ENCODE data around the gene ZNF217.
"Not testable (repeated sequence)": the region's sequence is repeated elsewhere in the genome, so short reads cannot be mapped to it uniquely, and the experiment has no call there.

ZNF217 gene

DNA sequence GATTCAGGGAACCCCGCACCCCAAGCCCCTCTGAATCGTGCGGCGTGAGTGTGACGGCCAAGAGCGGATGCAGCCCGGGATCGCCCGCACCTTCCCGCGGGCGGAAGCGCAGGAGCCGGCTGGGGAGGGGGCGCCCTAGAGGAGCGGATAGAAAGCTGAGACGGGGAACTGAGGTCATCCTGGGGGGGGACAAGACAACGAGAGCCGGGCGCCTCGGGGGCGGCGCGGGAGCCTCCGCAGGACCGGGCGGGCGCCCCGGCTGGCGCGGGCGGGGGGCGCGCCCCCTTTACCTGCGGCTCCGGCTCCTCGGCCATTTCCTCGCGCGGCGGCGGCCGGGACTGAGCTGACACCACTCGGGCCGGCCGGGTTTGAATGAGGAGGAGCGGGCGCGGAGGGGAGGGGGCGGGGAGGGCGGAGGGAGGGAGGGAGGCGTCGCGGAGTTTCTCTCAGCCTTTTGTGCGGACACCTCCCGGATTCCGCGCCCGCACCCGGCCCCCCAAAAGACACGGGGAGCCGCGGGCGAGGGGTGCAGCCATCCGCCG lies at the start of gene ZNF217:
TSS of gene ZNF217 (minus strand) at position 374 of the 542 bp plus-strand sequence. CDS start 11,013 bp downstream, outside the sequence.
- DNase-seq: peak; percentile 66

DNA sequence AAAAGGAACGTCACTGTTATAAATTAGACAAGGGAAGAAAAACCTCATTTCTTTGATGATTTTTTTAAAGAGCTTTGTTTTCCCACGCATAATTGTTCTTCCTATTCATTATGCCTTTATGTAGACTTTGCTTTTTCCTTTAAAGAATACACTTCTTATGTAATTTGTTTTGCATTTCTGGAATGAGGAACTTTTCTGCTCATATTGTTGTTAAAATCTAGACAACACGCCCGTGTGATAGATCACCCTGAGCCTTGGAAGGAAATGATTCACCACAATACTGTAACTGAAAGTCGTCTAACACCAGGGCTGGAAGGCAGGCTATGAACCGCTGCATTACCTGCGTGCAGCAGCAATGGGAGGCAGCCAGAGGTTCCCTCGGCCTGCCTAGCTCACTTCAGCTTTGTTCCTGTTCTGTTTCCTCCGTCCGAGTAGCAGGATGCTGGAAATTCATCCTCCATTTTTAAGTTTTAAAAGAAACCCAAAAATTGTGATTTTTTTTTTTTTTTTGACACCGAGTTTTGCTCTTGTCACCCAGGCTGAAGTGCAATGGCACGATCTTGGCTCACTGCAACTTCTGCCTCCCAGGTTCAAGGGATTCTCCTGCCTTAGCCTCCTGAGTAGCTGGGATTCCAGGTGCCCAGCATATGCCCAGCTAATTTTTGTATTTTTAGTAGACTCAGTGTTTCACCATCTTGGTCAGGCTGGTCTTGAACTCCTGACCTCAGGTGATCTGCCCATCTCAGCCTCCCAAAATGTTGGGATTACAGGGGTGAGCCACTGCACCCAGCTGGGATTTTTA lies 49.6 kb upstream of the ZNF217 start:
- peak; percentile 75 for DNase-seq

DNA sequence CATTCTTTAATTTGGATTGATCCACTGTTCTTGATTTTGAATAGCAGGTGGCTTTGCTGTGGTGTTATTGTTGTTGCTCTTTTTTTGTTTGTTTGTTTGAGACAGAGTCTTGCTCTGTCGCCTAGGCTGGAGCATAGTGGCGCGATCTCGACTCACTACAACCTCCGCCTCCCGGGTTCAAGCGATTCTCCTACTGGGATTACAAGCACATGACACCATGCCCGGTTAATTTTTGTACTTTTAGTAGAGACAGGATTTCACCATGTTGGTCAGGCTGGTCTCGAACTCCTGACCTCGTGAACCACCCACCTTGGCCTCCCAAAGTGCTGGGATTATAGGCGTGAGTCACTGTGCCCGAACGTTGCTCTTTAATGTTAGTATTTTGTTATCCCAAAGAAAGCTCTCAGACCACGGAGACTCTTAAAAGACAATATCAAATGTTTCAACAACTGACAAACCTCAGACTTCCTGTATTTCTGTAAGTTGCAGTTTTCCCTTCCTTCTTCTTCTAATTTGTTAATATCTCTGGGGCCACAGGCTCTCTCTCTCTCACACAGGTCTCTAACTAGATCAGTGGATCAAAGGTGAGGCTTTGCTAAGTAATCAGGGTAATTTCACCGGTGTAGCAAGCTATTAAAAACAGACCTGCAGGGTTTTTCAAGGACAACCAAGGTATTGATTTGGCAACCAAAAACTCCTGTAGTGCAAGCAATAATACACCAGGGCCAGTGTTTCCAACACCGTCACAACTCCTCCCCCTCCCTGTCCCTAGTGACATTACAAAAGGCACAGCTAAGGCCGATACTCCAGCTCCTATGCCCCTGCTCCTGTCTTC lies 48.8 kb upstream of the ZNF217 start:
- DNase-seq: peak; percentile 72

DNA sequence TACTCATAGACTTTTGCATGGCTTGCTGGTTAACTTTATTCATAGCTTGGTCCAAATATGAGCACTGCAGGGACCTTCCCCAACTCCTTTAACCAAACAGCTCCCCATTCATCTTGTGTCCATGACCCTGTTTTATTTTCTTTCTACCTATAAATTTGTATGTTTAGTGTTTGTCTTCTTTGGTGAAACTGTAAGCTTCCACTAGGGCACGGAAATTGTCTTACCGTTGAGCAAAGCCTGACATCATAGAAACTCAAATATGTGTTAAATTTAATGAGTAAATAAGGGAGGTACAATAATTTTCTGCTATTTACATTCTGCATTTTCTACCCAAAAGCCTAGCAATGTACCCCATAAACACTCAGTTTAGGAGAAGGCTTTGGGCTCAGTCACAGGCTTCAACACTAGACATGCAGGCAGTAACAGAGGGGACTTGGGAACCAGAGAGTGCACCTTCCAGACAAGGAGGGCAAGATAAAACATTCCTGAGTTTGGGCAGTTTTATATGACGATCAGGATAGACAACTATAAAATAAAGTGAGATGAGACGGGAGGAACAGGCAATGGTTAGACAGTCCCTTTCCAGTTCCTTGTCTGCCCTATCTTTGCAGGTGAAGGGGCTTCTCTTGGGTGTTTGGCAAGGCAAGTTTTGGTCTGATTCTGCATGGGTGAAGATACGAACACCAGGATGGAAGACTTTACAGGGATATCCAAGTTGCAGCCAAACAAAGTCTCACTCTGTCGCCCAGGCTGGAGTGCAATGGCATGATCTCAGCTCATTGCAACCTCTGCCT lies 46.2 kb upstream of the ZNF217 start:
- DNase-seq: no peak

DNA sequence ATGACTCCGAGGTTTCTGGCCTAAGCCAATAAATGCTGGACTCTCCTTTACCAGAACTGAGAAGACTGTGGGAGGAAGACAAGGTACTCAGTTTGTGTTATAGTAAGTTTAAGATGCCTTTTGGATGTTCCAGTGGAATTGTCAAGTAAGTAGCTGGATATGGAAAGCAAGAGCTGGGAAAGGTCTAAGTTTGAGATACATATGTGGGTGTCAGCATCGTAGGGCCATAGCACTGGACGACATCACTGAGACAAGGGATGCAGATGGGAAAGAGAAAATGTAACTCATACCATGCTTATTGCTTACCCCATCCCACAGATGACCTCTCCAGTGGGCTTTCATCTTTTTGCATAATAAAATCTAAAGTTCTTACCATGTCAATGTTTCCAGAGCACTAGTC lies 45.5 kb upstream of the ZNF217 start:
- no peak for DNase-seq

DNA sequence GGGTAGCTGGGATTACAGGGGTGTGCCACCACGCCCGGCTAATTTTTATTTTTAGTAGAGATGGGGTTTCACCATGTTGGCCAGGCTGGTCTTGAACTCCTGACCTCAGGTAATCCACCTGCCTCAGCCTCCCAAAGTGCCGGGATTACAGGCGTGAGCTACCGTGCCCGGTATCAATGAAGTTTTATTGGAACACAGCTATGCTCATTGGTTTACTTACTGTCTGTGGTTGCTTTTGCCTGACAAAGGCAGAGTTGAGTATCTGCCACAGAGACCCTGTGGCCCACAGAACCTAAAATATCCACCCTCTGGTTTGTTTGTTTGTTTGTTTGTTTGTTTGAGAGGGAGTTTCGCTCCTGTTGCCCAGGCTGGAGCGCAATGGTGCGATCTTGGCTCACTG lies 43.7 kb upstream of the ZNF217 start:
- not testable (repeated sequence) for DNase-seq

DNA sequence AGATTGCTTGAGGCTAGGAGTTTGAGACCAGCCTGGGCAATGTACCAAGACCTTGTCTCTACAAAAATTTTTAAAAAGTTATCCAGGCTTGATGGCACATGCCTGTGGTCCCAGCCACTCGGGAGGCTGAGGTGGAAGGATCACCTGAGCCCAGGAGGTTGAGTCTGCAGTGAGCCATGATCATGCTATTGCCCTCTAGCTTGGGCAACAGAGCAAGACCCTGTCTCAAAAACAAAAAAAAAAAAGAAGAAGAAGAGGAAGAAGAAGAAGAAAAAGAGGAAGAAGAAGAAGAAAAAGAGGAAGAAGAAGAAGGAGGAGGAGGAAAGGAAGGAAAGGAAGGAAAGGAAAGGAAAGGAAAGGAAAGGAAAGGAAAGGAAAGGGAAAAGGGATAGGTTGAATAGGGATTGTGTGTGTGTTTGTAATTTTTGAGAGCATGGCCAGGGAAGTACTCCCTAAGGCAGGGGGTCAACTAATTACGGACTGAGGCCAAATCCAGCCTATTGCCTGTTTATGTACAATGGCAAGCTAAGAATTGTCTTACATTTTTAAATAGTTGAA lies 43.0 kb upstream of the ZNF217 start:
- no peak for DNase-seq

DNA sequence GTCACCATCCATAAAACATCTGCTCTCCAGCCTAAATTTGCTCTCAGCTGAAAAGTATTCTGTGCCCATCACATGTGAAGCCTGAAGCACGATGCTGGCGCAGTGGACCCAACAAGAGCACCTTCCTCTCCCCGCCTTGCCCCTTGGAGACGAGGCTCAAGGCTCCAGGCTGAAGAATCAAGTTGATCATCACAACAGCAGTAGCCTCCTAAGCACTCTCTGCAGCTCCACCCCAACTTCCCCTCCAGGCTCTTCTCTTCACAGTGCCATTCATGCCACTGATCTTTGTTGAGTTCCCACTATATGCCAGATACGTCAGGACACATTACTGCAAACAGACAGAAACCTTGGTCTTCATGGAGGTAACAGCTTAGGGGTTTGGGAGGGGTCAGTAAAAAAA lies 41.6 kb upstream of the ZNF217 start:
- DNase-seq: no peak

DNA sequence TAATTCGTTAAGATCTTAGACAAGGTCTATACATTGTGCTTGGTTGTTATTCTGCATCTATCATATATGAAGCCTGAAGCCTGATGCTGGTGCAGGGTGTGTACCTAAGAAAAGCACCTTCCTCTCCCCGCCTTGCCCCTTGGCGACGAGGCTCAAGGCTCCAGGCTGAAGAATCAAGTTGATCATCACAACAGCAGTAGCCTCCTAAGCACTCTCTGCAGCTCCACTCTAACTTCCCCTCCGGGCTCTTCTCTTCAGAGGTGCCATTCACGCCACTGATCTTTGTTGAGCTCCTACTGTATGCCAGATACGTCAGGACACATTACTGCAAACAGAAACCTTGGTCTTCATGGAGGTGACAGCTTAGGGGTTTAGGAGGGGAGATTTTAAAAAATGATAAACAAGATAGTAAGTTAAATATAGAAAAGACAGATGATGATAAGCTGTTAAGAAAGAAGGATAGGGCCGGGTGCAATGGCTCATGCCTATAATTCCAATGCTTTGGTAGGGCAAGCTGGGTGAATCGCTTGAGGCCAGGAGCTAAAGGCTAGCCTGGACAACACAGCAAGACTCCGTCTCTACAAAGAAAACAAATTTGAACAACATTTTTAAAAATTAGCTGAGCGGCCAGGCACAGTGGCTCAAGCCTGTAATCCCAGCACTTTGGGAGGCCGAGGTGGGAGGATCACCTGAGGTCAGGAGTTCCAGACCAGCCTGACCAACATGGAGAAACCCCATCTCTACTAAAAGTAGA lies 38.4 kb upstream of the ZNF217 start:
- no peak for DNase-seq

DNA sequence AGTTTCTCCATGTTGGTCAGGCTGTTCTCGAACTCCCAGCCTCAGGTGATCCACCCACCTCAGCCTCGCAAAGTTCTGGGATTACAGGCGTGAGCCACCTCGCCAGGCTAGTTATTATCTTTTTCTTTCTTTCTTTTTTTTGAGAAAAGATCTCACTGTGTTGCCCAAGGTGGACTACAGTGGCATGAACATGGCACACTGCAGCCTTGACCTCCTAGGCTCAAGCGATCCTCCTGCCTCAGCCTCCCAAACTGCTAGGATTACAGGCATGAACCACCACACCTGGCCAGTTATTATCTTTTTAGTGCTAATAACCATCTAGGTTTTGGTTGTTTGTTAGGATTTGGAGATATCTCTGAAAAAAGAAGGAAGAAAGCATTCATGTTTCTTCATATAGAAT lies 35.8 kb upstream of the ZNF217 start:
- no peak for DNase-seq

DNA sequence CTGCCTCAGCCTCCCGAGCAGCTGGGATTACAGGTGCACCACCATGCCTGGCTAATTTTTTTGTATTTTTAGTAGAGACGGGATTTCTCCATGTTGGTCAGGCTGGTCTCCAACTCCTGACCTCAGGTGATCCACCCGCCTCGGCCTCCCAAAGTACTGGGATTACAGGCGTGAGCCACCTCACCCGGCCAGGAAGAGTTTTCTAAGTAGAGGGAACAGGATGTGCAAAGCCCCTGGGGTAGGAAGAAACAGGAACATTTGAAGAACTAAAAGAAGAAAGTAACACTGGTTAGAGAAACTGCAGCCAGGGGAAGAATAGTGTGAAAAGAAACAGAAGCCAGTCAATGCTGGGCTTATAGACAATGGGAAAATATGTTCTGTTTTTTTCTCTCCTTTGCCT lies 35.1 kb upstream of the ZNF217 start:
- not testable (repeated sequence) for DNase-seq

DNA sequence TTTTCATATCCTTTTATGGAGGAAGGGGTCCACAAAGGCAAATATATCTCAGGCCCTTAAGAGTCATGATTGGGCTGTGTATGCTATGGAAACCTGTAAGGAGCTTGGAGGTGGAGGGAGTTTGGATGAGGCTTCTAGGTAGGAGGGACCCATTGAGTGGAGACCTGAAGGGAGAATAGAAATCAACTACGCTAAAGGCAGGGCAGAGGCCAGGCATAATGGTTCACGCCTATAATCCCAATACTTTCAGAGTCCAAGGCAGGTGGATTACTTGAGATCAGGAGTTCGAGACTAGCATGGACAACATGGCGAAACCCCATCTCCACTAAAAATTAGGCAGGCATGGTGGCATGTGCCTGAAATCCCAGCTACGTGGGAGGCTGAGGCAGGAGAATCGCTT lies 34.4 kb upstream of the ZNF217 start:
- no peak for DNase-seq

DNA sequence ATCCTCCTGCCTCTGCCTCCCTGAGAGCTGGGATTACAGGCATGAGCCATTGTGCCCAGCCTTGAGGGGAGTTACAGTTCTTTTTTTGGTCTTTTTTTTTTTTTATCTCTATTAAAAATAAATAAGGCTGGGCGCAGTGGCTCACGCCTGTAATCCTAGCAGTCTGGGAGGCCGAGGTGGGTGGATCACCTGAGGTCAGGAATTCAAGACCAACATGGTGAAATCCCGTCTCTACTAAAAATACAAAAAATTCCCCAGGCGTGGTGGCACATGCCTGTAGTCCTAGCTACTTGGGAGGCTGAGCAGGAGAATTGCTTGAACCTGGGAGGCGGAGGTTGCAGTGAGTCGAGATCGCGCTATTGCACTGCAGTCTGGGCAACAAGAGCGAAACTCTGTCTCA lies 33.4 kb upstream of the ZNF217 start:
- DNase-seq: not testable (repeated sequence)

DNA sequence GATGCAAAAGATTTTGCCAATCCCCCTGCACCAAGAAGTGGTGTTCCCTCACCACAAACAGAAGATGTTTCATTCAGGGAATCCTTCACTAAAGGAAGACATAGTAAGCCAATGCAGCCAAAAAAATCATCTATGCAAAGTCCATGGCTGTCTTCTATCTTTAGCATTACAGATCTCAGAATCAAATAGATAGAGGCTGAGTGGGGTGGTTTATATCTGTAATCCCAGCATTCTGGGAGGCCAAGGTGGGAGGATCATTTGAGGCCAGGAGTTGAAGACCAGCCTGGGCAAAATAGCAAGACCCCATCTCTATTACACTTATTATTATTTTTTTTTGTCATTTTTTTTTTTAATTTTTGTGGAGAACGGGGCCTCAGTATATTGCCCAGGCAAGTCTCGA lies 32.9 kb upstream of the ZNF217 start:
- no peak for DNase-seq

DNA sequence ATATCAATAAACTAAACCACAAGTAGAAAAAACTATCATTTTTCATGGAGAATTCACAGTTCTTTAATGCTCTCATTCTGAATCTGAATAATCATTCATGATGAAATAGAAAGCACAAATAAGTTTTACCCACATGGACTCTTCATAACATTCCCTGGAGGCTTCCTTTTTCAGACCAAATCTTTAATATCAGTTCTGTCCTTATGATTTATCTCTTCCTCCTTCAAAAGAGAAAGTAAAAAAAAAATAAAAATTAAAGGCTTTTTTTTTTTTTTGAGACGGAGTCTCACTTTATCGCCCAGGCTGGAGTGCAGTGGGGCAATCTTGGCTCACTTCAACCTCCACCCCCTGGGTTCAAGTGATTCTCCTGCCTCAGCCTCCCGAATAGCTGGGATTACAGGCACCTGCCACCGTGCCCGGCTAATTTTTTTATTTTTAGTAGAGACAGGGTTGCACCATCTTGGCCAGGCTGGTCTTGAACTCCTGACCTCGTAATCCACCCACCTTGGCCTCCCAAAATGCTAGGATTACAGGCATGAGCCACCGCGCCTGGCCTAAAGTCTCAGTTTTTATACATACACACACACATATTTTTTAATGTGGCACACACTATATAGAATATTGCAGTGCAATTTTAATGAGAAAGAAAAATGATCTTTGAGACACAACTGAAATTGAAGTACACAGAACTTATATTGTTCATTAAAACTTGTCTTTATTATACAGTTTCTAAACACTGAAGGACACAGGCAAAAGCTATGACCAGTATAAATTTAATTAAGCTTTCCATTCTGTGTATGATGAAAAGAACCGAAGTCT lies 31.9 kb upstream of the ZNF217 start:
- DNase-seq: no peak

DNA sequence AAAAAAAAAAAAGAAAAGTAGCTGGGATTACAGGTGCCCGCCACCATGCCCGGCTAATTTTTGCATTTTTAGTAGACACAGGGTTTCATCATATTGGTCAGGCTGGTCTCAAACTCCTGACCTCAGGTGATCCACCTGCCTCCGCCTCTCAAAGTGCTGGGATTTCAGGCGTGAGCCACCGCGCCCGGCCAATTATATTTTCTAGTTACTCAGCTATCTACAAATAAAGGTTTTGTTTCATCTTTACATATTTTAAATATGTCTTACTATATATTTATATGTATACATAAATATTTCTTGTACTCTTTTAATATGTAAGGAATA lies 31.2 kb upstream of the ZNF217 start:
- DNase-seq: not testable (repeated sequence)

DNA sequence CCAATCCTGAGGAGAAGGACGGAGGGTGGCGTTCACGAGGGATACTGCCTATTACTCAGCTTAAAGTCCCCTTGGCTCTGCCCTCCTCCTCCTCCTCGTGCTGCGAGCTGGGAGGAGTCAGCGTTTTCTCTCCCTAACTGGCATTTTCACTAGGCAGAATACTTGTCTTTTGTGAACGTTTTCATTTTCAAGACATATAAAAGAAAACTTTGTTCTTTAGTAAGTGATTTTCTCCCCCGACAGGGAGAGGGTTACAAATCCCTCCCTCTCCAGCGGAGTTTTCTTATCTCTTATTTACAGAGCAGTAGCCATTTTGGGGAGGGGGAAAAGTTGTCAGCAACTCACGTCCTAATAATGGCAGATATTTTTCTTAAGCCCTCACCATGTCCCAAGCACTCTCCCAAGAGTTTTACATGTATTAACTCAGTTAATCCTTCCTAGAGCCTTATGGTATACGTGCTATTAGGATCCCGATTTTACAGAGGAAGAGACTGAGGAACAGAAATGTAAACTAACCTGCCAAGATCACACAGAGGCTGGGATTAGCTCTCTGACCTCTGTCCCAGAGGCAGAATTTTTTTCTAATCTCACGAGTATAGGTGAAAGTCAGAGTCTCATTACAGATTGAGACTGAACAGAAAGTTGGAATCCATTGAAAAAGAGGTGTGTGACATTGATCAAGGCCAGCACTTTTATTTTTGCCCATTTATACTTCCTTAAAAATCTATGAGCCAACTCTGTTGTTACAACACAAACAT lies 30.0 kb upstream of the ZNF217 start:
- peak; percentile 73 for DNase-seq

DNA sequence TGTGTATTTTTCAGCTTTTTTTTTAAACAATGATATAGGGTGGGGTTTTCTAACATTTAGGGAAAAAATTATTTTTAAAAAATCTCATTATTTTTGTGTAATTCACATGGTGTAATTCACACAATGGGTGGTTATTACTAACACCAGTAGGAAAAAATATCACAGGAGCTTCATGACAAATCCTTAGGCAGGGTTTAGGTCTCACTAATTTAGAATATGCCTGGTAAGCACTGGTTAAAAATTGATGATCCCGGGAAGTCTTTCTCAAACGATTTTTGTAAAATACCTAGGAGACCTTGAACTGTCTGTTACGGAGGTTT lies 29.5 kb upstream of the ZNF217 start:
- no peak for DNase-seq

DNA sequence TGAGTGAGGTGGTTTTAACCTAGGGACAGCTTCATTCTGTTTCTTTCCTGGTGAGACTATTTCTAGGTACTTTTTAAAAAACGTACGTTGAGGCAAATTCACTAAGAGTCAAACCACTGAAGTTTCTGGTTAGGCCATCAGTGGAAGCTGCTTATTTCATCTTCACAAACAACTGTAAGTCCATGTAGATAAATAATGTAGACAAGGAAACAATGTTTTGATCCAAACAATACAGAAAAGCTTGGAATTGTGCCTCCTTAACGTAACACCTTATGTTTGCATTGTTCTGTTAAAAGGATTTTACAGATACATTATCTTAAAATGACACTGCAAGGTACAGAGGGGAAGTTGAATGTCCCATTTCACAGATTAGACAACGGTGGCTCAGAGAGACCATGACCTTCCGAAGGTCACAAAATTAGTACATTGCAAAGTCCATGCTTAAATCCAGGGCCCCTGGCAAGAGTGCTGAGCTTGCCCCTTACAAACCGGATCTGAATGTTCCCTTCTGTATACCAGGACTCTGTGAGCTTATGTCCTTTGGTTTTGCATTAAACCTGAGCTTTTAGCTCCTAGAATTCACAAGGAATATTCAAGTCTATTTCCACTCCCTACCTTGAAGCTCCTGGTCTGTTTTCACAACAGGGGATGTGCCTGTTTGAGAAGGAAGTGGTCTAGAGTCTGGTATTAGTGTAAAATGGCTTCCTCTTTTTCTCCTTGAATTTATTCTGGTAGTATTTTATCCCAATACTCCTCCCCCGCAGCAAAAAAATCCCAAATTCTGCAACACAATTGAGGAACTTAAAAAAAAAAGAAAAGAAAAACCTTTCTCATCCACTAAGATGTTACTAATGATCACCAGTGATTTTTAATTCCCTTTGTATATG lies 28.9 kb upstream of the ZNF217 start:
- DNase-seq: no peak

Measured in fibroblast of upper back skin (primary cell).